Stimulated activated CD8-positive, alpha-beta memory T cell treated with anti-CD3 and anti-CD28 coated beads, Interleukin-4, amount 100 ng/mL, for 24 hours (primary cell): ENCODE data around the gene PSMB7.

Source experiments
- DNase-seq: peaks from one replicate; pipeline ENCODE4 v3.0.0-alpha.2; 2020; ENCODE audit warnings: low read depth

The PSMB7 gene

DNA sequence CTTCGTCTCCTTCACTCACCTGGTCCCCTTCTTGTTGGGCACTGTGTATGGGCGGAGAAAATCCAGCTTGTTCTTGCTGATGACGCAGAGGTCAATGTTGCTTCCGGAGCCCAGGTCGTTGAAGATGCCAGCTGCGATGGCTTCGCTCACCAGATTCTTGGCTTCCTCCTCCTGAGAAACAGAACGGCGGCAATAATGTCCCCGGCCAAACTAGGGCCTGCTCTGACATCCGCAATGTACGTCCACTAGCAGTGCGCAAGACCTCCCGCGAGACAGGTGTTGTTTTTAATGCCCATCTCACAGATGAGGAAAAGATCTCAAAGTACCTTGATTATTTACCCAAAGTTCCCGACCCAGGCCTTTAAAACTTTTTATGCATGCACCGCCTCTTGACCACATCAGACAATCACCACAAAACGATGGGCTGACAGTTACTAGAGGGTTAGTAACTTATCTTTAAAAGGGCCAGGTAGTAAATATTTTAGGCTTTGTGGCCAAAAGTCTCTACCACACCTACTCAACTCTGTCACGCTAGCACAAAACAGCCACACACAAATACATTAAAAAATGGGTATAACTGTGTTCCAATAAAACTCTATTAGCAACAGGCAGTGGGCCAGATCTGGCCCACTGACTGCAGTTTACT is 58.4 kb downstream of the PSMB7 start:
- no peak for DNase-seq

DNA sequence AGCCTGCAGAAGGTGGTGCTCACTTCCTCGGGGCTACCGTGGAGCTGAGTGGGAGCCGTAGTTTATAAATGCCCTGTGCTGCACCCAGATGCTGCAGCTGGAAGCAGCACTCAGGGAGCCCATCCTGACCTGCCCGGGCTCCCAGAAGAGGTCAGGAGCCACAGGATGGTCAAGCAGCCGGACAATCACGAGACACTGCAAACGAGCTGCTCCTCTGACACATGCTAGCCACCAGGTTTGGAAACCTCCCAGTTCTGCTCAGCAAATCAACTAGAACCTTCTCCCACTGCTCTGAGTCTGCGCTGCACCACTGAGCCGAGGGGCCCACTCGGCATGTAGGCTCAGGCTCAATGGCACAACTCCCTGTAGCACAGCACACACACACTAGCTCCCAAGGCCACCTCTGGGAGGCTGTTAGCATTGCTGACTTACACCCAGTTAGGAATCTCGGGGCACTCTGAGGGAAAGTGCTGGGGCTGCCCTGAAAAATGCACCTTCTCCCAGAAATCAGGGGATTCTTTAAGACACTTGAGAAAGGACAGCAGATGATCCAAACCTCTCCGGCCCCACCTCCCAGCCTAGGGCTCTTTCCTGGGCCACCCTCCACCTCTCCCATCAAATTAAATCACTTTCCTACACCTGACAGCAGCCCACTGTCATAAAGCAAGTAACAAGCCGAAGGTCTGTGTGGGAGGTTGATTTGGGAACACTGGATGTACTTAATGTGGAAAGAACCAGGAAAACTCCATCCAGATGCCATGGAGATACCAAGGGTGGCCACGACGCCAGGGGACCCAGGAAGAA is 59.1 kb downstream of the PSMB7 start:
- no peak for DNase-seq

- no peak for DNase-seq
Measured at GRCh38 chr9:124355039-124355940, 60.0 kb downstream of the PSMB7 start.

DNA sequence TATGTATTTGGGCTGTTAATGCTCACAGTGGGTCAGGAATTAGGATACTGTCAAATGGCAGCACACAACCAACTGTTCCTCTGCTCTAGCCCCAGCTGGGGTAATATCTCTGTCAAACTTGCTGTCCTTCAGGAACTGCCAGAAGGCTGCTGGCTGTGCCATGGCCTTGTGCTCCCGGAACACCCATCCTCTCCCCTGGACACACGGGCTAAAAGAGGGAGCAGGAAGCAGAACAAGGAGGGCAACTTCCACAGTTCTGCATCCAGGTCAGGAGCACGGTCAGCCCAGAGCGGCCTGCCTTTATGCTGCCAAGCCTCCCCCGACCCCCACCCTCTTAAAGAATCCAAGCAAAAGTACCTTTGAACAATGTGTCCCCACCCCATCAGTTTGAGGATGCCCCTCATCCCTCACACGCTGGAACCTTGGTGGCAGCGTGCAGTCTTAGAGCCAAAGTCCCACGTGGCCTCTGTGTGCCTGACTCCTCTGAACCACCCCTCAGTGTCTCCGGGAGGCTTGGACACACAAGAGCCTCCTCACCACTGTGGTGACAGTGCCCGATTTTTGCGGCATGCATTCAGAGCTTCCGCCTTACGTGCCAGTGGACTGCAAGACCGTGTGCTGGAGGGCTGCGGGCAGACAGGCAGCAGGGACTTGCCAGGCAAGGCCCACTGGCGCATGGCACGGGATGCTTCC is 60.8 kb downstream of the PSMB7 start:
- no peak for DNase-seq

- no peak for DNase-seq
Measured at GRCh38 chr9:124353811-124354274, 61.4 kb downstream of the PSMB7 start.

DNA sequence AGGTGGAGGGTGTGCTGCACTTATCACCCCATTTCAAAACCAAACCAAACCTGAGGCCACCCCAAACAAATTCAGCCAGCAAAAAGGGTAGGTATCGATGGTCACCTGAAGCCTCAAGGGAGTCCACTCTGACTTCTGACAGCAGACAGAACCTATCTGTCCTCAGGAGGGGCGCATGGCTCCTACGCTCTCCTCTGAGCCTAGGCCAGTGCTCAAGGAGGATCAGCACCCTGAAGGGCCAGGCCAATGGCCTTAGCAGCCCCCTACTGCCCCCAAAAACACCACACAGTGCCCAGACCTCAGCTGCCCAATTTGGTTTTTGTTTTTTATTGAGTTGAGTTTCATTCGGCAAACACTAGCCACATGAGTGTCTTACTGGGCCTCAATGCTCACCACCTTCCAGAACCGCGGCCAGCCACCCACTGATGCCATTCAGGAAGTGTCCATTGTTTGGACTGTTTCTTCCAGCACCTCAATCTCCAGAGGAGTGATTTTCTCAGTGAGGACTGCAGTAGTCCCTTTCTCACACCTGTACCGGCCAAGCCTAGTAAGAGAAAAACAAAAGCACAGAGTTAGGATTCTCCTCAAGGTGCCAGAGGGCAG is 62.0 kb downstream of the PSMB7 start:
- no peak for DNase-seq

DNA sequence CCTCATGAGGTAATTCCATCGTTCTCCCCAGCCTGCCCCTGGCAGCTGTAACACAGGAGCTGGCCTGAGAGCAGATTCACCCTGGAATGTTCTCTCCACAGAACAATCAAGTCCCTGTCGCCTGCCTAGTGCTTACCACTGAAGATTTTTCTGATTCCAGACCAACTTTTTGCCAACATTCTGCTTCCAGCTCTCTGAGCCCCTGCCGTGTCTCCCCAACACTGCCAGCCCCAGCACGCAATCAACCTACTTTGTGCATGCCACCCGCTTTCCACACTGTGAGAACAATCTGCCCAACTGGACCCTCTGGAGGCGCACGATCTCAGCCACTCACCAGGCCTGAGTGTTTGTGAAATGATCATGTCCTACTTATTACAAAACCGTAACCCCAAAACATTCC is 62.6 kb downstream of the PSMB7 start:
- no peak for DNase-seq

GRCh38 chr9:124351672-124352468 is 63.4 kb downstream of the PSMB7 start:
- no peak for DNase-seq

DNA sequence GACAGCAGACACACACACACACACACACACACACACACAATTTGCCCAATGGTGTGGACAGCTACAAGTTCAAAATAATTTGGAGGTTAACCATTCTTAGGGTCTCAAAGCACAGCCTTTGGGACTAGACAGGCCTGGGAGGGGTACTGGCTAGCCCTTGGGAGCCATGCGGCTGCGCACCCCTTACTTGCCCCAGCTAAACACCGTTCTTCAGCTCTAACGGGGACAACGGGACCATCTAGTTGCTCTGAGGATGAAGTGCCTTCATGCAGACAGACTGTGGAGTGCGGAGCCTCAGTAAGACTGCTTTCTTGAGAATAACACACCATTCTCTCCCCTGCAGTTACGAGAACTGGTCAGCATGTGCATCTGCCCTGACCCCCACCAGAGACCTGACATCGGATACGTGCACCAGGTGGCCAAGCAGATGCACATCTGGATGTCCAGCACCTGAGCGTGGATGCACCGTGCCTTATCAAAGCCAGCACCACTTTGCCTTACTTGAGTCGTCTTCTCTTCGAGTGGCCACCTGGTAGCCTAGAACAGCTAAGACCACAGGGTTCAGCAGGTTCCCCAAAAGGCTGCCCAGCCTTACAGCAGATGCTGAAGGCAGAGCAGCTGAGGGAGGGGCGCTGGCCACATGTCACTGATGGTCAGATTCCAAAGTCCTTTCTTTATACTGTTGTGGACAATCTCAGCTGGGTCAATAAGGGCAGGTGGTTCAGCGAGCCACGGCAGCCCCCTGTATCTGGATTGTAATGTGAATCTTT is 64.6 kb downstream of the PSMB7 start:
- DNase-seq, result no peak

DNA sequence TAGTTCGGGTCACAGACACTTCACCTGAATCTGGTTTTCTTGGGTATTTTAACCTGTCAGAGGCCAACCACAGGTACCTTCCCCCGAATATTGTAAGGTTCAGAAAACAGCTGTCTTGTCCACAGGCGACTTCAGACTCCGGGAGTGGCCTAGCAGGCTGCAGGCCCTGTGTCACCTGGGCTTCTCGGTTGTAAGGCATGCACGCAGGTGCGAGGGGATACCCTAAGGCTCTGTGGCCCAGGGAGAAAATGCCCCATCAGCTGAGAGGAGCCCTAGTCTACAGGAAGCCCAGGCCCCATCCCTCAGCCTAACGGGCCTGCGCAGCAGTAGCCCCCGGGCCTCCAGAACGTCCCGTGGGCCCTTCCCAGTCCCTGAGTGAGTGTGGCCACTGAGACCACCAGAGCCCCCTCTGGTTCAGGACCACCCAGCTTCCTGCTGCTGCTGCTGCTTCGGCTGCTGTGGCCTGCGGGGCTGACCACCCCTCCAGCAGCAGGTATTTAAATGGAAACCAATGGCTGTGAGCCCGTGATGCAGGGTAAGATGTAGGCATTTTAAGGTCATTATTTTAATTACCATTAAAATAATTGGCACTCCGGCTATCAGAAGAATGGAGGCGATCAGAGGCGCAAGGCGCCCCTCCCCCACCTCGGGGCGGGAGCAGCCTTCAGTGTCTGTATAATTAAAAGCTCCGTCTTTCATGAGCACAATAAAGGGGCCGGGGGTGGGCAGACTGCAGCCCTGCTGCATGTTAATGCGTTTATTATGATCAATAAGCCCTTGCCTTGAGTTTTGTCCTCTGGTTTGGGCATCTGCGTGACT is 65.4 kb downstream of the PSMB7 start:
- no peak for DNase-seq

DNA sequence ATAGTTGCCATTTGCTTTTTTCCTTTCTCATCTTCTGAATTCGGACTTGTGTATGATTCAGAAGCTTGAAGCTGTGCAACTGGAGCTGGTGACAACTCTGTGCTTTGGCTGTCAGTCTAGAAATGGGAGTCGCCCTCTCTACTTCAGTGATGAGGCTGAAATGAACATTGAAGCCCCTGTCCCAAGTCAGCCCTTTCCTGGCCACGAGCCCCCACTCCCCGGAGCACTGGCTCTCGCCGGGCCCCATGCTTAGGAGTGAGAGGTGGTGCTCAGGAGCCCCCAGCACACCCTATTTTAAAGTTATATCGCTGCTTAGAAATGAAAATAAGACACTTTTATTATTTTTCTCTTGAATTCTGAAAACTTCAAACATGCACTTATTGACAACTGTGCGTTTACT is 66.0 kb downstream of the PSMB7 start:
- no peak for DNase-seq

DNA sequence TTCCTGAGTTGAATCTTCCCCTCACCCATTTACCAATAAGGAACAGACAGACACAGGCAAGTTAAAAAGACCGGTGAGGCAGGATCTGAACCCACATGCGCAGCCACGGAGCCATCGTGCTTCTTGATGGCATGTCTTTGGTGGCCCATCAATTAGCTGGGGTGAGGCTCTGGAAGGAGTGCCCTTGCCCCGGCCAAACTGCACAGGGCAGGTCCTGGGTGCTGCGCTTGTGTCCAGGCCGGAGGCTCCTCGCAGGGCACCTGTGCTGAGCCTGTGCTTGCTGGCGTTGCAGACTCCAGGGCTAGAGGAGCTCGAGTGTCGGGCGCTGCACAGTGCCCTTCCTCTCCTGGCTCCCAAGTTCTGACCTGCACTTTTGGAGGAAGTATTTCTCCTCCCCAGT is 66.4 kb downstream of the PSMB7 start:
- DNase-seq, result no peak

- no peak for DNase-seq
Measured at GRCh38 chr9:124348363-124348762, 66.9 kb downstream of the PSMB7 start.

GRCh38 chr9:124347968-124348358 is 67.3 kb downstream of the PSMB7 start:
- no peak for DNase-seq

DNA sequence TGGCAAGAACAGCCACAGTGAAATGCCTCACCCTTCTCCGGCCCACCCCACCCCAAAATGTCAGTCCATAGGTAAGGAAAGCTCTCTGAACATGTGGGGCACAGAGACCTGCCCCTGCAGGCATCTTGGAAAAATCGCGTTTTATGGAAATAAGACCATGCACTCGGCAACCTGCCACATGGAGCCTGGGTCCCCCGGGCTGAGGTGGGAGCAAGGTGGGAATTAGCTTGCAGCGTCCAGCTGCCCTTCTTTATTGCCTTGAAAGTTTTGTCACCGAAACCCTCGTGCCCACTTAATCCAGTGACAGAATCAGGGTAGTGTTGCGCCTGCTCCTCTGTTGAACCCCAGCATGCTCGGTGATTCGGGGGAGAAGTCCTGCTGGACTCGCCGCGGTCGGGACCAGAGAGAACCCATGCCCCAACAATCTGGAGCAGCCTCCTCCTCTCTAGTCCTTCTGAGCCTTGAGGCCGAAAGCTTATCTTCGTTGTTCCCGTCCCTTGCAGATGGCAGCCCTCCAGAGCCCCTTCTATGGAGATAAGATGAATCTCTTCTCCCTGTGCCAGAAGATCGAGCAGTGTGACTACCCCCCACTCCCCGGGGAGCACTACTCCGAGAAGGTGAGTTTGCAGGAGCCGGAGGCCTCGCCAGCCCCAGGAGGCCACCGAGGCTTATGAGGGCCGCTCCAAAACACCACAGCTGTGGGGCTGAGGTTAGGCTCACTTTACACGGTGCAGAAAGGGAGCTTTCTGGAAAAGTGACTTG is 67.9 kb downstream of the PSMB7 start:
- no peak for DNase-seq

DNA sequence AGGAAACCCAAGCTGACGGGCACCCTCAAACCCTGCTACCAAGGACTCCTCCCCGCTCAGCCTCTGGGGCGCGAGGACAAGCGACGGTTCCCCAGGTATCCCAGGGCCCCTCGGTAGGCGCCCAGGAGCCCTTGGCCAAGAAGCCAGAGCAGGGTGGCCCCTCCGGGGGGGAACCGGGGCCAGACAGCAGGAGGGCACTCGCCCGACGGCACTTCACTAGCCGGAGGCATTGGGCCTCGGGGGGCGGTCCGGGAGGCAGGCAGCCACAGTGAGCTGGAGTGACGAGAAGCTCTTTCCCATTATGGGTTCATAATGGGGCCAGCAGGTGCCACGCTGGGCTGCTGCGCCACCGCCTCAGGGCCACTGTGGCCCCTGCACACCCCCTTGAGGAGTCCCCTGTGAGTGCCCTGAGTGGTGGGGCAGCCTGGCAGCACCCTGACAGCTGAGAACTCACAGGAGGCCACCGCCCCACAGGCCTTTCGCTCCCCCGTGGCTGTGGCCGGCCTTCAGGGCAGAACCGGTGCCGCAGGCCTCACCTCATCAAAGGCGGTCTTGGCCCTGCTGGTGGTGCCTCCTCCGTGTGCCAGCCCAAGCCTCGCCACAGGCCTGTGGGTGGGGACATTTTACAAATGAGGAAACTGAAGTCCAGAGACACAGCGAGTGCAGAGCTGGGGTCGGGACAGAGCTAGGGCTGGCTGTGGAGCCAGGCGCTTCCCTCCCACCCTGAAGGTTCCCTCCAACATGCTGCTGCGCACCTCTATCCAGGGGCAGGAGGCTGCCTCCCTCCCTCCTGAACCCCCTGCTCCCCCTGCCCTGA is 68.7 kb downstream of the PSMB7 start:
- no peak for DNase-seq

DNA sequence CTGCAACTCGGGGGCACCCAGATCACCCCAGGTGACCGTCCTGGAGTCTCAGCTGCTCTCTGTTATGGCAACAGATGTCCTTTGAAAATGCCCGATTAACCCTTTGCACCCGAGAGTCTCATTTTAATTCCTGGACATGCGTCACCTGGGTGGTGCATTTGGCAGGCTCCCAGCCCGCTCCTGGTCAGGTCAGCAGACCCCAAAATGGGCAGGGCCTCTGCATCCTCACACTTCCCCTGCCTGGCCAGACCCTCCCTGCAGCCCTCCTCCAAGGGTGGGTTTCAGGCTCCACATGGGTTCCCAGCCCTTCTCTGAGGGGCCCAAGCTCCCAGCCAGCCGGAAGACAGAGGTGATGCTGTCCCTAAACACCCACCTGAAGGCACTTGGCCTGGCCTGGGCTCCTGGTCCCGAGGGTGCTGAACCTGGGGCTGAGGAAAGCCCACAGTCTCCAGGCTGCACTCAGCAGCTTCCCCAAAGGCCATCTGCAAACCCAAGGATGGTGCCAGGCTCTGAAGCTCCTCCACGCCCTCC is 69.4 kb downstream of the PSMB7 start:
- DNase-seq, result no peak
